22Rv1 (cell line): ENCODE measurements around the gene MAN2A2.
"Not testable (repeated sequence)": the region's sequence is repeated elsewhere in the genome, so short reads cannot be mapped to it uniquely, and the experiment has no call there.

ENCODE experiments used
- ZFX ChIP-seq: fragments of 450-650 bp; IDR thresholded peaks from 2 replicates; pipeline ENCODE4 v1.6.1; 2017; ENCODE audit warnings: antibody characterized with exemption, borderline replicate concordance
- TF ChIP-seq, protein P1 (sequence below): fragments of 450-650 bp; IDR thresholded peaks from 2 replicates; pipeline ENCODE4 v1.5.1; 2017; ENCODE audit warnings: mild to moderate bottlenecking

DNA sequence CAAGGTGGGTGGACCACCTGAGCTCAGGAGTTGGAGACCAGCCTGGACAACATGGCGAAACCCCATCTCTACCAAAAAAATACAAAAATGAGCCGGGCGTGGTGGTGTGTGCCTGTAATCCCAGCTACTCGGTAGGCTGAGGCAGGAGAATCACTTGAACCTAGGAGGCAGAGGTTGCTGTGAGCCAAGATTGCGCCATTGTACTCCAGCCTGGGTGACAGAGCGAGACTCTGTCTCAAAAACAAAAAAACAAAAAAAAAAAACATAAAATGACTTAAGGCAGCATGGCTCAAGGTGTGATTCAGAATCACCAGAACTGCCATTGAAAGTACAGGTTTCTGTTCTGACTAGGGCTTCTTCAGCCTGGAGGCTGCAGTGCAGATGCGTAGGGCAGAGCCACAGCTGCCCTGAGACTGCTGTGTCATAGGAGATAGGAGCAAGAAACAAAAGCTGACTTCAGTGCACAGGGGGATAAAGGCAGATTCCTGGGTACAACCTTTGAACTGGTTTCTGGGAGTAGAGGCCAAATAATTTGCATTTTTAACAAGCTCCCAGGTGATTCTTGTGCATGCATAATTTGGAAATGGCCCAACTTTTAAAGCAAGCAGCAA, 19.7 kb downstream of the MAN2A2 start:
- TF ChIP-seq, protein P1, sequence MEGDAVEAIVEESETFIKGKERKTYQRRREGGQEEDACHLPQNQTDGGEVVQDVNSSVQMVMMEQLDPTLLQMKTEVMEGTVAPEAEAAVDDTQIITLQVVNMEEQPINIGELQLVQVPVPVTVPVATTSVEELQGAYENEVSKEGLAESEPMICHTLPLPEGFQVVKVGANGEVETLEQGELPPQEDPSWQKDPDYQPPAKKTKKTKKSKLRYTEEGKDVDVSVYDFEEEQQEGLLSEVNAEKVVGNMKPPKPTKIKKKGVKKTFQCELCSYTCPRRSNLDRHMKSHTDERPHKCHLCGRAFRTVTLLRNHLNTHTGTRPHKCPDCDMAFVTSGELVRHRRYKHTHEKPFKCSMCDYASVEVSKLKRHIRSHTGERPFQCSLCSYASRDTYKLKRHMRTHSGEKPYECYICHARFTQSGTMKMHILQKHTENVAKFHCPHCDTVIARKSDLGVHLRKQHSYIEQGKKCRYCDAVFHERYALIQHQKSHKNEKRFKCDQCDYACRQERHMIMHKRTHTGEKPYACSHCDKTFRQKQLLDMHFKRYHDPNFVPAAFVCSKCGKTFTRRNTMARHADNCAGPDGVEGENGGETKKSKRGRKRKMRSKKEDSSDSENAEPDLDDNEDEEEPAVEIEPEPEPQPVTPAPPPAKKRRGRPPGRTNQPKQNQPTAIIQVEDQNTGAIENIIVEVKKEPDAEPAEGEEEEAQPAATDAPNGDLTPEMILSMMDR, result not testable (repeated sequence)
- TF ChIP-seq ZFX, result not testable (repeated sequence)
